Karpas-422 (cell line): Measurements from ENCODE around the gene PSTPIP2. TPM values are rescaled to one million over a fixed set of nuclear protein-coding genes. Genes with fewer than 3 reads are reported as not detected.
"Not testable (repeated sequence)": the region's sequence is repeated elsewhere in the genome, so short reads cannot be mapped to it uniquely, and the experiment has no call there.

Experiments
- DNase-seq: peaks from one replicate; pipeline ENCODE4 v3.0.0-alpha.2; 2015
- H2AFZ ChIP-seq: fragments of 200-600 bp; sonication (generic); 2 replicates; pipeline ENCODE4 v1.6.1; 2014; ENCODE audit warnings: antibody characterized with exemption, low read length, mixed read lengths
- H3K27ac ChIP-seq: fragments of 200-600 bp; sonication (generic); 2 replicates; pipeline ENCODE4 v1.5.1; 2014; ENCODE audit warnings: mild to moderate bottlenecking, low read length, moderate library complexity
- H3K27me3 ChIP-seq: fragments of 200-600 bp; sonication (generic); 2 replicates; pipeline ENCODE4 v1.6.1; 2014; ENCODE audit warnings: low read length, mixed read lengths
- H3K36me3 ChIP-seq: fragments of 200-600 bp; sonication (generic); 2 replicates; pipeline ENCODE4 v1.6.1; 2014; ENCODE audit warnings: low read length, mixed read lengths; ENCODE audit not compliant: insufficient read depth
- H3K4me1 ChIP-seq: fragments of 200-600 bp; sonication (generic); 2 replicates; pipeline ENCODE4 v1.6.1; 2014; ENCODE audit warnings: mild to moderate bottlenecking, low read length, mixed read lengths
- H3K4me2 ChIP-seq: fragments of 200-600 bp; sonication (generic); 2 replicates; pipeline ENCODE4 v1.6.1; 2014; ENCODE audit warnings: low read length, low read depth, mild to moderate bottlenecking; ENCODE audit not compliant: poor library complexity, severe bottlenecking
- H3K4me3 ChIP-seq: fragments of 200-600 bp; sonication (generic); 2 replicates; pipeline ENCODE4 v1.5.1; 2014; ENCODE audit warnings: mild to moderate bottlenecking, antibody characterized with exemption, low read length, mixed read lengths
- H3K79me2 ChIP-seq: fragments of 200-600 bp; sonication (generic); 2 replicates; pipeline ENCODE4 v1.6.1; 2014; ENCODE audit warnings: mild to moderate bottlenecking, low read length, mixed read lengths
- H3K9ac ChIP-seq: fragments of 200-600 bp; sonication (generic); 2 replicates; pipeline ENCODE4 v1.6.0; 2014; ENCODE audit warnings: low read length
- H3K9me2 ChIP-seq: fragments of 200-600 bp; sonication (generic), shearing (Covaris generic); replicated peaks from 2 replicates; pipeline ENCODE4 v1.6.0; 2014; ENCODE audit warnings: mild to moderate bottlenecking, low read length, moderate library complexity; ENCODE audit not compliant: insufficient read depth
- H3K9me3 ChIP-seq: fragments of 300-700, 200-600 bp; sonication (generic); 2 replicates; pipeline ENCODE4 v1.6.1; 2014; ENCODE audit warnings: low read length, mixed read lengths
- H4K20me1 ChIP-seq: fragments of 200-600 bp; sonication (generic); 2 replicates; pipeline ENCODE4 v1.6.1; 2014; ENCODE audit warnings: mild to moderate bottlenecking, antibody characterized with exemption, low read length, low read depth; ENCODE audit not compliant: insufficient read depth
- total RNA-seq: library from RNA; depleted of rRNA; stranded (reverse); fragments of >200 nt; shearing (Covaris generic); gene quantifications from 2 replicates; pipeline ENCODE4 v1.2.3, GENCODE V29; 2014; ENCODE audit warnings: low replicate concordance

Gene PSTPIP2
- total RNA-seq, 1 experiment from 2014 or later: not detected

DNA sequence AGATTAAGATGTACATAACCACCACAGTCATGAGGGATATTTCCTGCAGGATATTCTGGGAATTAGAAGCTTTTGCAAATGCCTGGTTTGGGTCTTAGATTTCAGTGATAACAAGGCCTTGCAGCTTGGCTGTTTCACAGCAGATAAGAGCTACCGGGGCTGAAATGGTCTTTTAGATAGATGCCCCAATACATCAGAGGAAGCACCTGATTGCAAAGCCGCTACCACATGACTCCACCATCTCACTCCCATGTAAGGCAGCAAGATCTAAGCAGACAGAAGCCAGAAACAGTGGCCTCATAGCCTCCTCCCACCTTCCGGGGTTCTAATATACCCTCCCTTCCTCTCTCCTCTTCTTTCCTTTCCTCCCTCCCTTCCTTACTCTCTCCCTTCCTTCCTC lies 73.8 kb downstream of the PSTPIP2 start:
- Histone ChIP-seq H3K27me3 (no peaks in the 10 kb centered on the region), H3K4me2 (no peak overlapping the region), H4K20me1 (no peaks in the 10 kb centered on the region), H3K9me3 (no peaks in the 10 kb centered on the region), H3K9me2 (no peaks in the 10 kb centered on the region), H3K4me1 (no peaks in the 10 kb centered on the region), H3K9ac (no peak overlapping the region), H3K4me3 (no peak overlapping the region), H2AFZ (no peak overlapping the region), H3K79me2 (no peaks in the 10 kb centered on the region), H3K27ac (no peak overlapping the region), H3K36me3 (no peaks in the 10 kb centered on the region)
- DNase-seq: no peak

DNA sequence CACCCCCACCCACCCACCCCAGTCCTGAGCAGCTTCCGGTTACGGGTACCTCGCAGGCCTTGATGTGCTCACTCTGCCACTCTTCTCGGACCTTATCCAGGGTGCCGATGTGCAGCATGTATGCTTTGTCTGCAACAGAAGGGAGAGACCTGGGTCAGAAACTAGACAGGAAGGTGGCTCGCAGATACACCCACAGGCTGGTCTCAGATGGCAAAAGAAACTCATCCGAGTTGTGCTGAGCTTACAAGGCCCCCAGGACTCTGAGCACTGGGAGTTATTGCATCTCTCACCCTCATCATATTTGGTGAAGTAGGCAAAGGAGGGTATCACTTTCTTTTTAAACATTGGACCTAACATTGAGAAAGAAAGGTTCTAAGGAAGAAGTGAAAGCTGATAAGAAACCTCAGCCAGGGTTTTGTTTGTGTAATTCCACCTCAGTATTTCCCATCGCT lies 74.3 kb downstream of the PSTPIP2 start:
- Histone ChIP-seq H3K4me2 (no peak overlapping the region), H3K4me1 (no peaks in the 10 kb centered on the region), H3K9me3 (no peaks in the 10 kb centered on the region), H2AFZ (no peak overlapping the region), H3K27ac (no peak overlapping the region), H3K9ac (no peak overlapping the region), H3K9me2 (no peaks in the 10 kb centered on the region), H4K20me1 (no peaks in the 10 kb centered on the region), H3K27me3 (no peaks in the 10 kb centered on the region), H3K4me3 (no peak overlapping the region), H3K79me2 (no peaks in the 10 kb centered on the region), H3K36me3 (no peaks in the 10 kb centered on the region)
- DNase-seq: no peak

DNA sequence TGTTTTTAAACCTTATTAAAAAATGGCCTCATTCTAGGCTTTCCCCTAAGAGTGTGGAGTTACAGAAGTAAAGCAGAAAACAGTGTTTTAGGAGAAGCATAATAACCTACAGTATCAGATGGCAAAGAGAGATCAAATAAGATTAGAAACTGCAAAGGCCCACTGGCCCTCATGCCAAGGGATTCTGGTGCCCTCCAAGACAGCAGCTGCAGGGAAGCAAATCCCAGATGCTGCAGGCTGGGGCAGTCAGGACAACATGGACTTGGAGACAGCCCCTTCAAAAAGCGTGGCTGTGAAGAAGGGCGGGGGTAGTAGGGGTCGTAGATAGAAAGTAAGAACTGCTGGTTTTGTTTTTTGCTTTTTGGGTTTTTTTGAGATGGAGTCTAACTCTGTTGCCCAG lies 76.6 kb downstream of the PSTPIP2 start:
- H3K9me3 ChIP-seq: no peaks in the 10 kb centered on the region
- no peak for DNase-seq
- H3K27ac ChIP-seq: no peak overlapping the region
- no peak overlapping the region for H3K4me2 ChIP-seq
- no peaks in the 10 kb centered on the region for H4K20me1 ChIP-seq
- no peaks in the 10 kb centered on the region for H3K9me2 ChIP-seq
- no peak overlapping the region for H3K4me3 ChIP-seq
- no peaks in the 10 kb centered on the region for H3K79me2 ChIP-seq
- no peak overlapping the region for H3K9ac ChIP-seq
- H3K27me3 ChIP-seq: no peaks in the 10 kb centered on the region
- H3K36me3 ChIP-seq: no peaks in the 10 kb centered on the region
- H3K4me1 ChIP-seq: no peaks in the 10 kb centered on the region
- no peak overlapping the region for H2AFZ ChIP-seq

DNA sequence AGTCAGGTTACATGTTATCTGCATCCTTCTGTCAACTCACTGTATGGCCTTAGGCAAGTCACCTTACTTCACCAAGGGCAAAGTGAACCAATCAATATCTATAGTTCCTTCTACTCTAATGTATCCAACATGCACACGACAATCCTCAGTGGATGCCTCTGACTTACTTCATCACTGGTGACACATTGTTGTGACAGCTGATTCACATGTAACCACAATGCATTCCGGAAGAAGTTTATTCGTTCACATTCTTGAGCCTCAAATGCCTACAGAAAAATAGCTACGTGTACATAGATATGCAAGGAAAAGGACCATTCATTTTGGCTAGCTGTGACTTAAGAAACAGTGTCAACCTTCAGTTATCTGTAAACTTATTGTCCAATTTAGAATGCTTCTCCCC lies 78.6 kb downstream of the PSTPIP2 start:
- H3K4me3 ChIP-seq: no peak overlapping the region
- no peak overlapping the region for H2AFZ ChIP-seq
- no peak overlapping the region for H3K4me2 ChIP-seq
- H3K9me2 ChIP-seq: no peaks in the 10 kb centered on the region
- H3K79me2 ChIP-seq: no peaks in the 10 kb centered on the region
- H4K20me1 ChIP-seq: no peaks in the 10 kb centered on the region
- no peak for DNase-seq
- H3K36me3 ChIP-seq: no peaks in the 10 kb centered on the region
- H3K27me3 ChIP-seq: no peaks in the 10 kb centered on the region
- no peaks in the 10 kb centered on the region for H3K9me3 ChIP-seq
- no peaks in the 10 kb centered on the region for H3K4me1 ChIP-seq
- no peak overlapping the region for H3K9ac ChIP-seq
- H3K27ac ChIP-seq: no peak overlapping the region

DNA sequence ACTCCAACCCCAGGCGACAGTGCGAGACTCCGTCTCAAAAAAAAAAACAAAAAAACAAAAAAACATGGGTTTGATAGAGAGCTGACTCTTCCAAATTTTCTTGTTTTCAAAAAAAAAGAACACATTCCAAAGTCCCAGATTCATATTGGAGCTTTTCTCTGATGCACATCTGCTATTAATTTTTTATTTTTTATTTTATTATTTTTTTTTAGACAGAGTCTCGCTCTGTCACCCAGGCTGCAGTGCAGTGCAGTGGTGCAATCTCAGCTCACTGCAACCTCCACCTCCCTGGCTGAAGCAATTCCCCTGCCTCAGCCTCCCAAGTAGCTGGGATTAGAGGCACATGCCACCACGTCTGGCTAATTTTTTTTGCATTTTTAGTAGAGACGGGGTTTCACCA lies 79.5 kb downstream of the PSTPIP2 start:
- H3K4me2 ChIP-seq, H2AFZ ChIP-seq, H3K79me2 ChIP-seq, H3K9me2 ChIP-seq, H3K27me3 ChIP-seq, H3K9me3 ChIP-seq, H3K27ac ChIP-seq, H3K4me1 ChIP-seq, DNase-seq, H3K9ac ChIP-seq, H3K4me3 ChIP-seq, H4K20me1 ChIP-seq, H3K36me3 ChIP-seq: not testable (repeated sequence)

DNA sequence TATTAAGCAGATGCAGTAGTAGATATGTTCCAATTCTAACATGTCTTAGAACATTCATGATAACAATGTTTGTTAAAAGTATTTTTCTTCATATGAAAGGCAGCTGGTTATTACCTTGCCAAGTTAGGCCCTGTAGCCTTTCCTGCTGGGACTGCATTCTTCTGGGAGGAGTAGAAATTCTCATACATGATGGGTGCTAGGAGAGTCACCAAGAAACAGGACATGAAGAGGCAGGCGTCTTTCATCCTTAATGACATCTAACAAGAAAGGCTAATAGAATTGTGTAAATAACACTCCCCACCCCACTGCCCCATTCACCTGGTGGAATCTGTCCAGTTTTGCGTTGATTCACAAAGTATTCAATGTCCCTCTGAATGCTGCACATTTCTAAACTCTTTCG lies 80.3 kb downstream of the PSTPIP2 start:
- Histone ChIP-seq H3K27me3 (no peaks in the 10 kb centered on the region), H3K4me1 (no peaks in the 10 kb centered on the region), H3K9me2 (no peaks in the 10 kb centered on the region), H3K36me3 (no peaks in the 10 kb centered on the region), H3K79me2 (no peaks in the 10 kb centered on the region), H2AFZ (no peak overlapping the region), H3K27ac (no peak overlapping the region), H3K9me3 (no peaks in the 10 kb centered on the region), H3K4me2 (no peak overlapping the region), H4K20me1 (no peaks in the 10 kb centered on the region), H3K9ac (no peak overlapping the region), H3K4me3 (no peak overlapping the region)
- no peak for DNase-seq

DNA sequence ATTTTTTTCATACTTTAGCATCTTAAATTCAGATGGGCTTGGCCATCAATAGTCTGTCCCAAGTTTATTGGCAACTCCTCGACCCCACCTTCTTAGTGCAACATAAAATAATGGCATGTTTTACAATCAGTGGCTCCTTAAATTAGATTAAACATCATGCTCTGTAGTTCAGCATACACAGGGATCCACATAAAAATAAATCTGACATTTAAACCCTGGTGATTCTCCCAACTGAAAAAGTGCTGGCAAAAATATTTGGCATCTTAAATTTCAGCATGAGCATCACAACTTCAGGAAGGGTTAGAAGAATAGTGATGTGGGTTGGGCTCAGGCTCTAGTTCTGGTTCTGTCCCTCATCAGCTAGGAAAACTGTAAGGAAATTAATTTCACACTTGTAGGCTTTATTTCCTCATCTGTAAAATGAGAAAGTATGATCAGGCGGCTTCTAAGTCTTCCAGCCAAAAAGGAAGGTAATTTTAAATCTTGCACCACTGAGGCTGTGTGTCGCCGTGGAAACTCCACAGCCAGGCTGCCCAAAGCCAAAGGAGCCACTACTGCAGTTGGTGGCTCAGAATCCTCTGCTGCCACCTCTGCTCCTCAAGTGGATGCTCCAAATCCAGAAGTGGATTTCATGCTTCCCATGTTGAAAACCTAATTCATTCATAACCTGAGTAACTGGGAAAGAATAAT lies 87.4 kb downstream of the PSTPIP2 start:
- Histone ChIP-seq H2AFZ (no peak overlapping the region), H3K4me2 (no peak overlapping the region), H3K4me1 (no peaks in the 10 kb centered on the region), H3K9me2 (no peaks in the 10 kb centered on the region), H3K27me3 (no peaks in the 10 kb centered on the region), H3K4me3 (no peak overlapping the region), H3K79me2 (no peaks in the 10 kb centered on the region), H4K20me1 (no peaks in the 10 kb centered on the region), H3K27ac (no peak overlapping the region), H3K9ac (no peak overlapping the region), H3K9me3 (no peaks in the 10 kb centered on the region), H3K36me3 (no peaks in the 10 kb centered on the region)
- DNase-seq: no peak

DNA sequence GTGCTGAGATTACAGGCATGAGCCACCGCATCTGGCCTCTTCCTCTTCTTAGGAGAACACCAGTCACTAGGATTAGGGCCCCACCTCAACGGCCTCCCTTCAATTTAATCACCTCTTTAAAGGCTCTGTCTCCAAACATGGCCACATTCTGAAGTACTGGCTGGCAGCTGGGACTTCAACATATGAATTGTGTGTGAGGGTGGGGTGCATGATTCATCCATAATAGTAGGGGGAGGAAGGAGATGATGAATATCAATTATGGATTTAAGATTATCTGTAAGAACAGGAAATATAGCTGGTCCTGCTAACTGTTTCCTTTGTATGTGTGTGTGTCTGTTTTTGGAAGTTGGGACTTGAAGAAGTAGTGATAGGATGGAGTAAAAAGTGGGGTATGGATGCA lies 90.2 kb downstream of the PSTPIP2 start:
- H3K27me3 ChIP-seq: no peaks in the 10 kb centered on the region
- no peaks in the 10 kb centered on the region for H3K9me3 ChIP-seq
- H3K27ac ChIP-seq: no peak overlapping the region
- no peaks in the 10 kb centered on the region for H3K79me2 ChIP-seq
- no peaks in the 10 kb centered on the region for H4K20me1 ChIP-seq
- no peak overlapping the region for H3K4me3 ChIP-seq
- H3K9ac ChIP-seq: no peak overlapping the region
- no peak for DNase-seq
- H3K36me3 ChIP-seq: no peaks in the 10 kb centered on the region
- no peaks in the 10 kb centered on the region for H3K9me2 ChIP-seq
- no peak overlapping the region for H2AFZ ChIP-seq
- H3K4me2 ChIP-seq: no peak overlapping the region
- H3K4me1 ChIP-seq: no peaks in the 10 kb centered on the region

DNA sequence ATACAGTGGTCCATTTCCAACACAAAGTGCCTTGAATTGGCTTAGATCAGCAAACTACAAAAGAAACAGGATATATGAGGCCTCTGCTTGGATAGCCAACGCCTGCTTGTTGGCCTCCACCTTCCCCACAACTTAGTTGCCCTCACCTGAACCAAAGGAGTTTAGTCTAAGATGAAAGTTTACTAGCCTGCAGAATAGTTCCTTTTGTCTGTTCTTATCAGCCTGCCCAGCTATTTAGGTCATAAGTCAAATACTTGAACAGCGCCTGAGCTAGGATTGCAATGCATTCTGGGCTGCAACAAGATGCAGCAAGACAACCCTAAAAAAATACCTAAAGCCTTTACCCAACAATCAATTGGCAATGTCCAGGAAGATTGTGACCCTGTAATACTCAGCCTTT lies 91.8 kb downstream of the PSTPIP2 start:
- Histone ChIP-seq H3K9ac (no peak overlapping the region), H4K20me1 (no peaks in the 10 kb centered on the region), H3K4me1 (no peaks in the 10 kb centered on the region), H3K36me3 (no peaks in the 10 kb centered on the region), H3K27me3 (no peaks in the 10 kb centered on the region), H3K4me2 (no peak overlapping the region), H3K27ac (no peak overlapping the region), H3K79me2 (no peaks in the 10 kb centered on the region), H3K4me3 (no peak overlapping the region), H2AFZ (no peak overlapping the region), H3K9me3 (no peaks in the 10 kb centered on the region), H3K9me2 (no peaks in the 10 kb centered on the region)
- DNase-seq: no peak
